GM19328 (cell line): Measurements from ENCODE around the gene CLEC3B.
"Not testable (repeated sequence)": the region's sequence is repeated elsewhere in the genome, so short reads cannot be mapped to it uniquely, and the experiment has no call there.

Experiments used
- ATAC-seq: cut with Tn5 transposase; IDR thresholded peaks from one replicate; pipeline ENCODE4 v1.9.1; 2021; ENCODE audit warnings: mild to moderate bottlenecking, moderate library complexity; ENCODE audit not compliant: unreplicated experiment

CLEC3B gene, protein sequence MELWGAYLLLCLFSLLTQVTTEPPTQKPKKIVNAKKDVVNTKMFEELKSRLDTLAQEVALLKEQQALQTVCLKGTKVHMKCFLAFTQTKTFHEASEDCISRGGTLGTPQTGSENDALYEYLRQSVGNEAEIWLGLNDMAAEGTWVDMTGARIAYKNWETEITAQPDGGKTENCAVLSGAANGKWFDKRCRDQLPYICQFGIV

DNA sequence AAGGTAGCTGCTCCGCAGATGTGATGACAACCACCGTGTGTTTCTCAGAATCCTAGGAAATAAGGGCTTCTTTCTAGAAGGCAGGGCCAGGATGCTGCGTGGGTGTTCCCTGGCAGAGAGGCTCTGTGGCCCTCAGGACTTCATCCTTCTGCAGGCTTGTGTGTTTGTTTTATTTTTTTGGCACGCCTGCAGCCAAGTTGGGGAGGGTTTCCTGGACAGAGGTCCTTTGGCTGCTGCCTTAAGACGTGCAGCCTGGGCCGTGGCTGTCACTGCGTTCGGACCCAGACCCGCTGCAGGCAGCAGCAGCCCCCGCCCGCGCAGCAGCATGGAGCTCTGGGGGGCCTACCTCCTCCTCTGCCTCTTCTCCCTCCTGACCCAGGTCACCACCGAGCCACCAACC, at the start of gene CLEC3B:
TSS of gene CLEC3B (plus strand) at position 266 of the 400 bp plus-strand sequence. CDS start at position 326, 60 bp downstream.
- no peak for ATAC-seq

DNA sequence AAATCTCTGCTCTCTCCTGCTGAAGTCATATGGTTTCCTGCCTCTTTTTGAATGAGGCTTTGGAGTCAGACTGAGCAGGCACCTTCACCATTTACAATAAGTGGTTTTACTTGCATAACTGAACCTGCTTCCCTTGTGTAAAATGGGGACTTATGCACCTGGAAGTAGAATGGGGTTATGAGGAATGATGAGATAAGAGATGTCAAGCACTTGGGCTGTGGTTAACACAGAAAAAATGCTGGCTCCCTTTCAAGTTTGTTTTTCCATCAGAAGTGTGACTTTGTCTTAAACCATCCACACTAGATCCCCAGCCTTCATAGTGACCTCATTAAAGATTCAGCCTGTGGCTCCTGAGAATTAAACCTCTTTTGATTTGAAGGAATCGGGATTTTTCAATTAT, 44.9 kb upstream of the CLEC3B start:
- no peak for ATAC-seq

DNA sequence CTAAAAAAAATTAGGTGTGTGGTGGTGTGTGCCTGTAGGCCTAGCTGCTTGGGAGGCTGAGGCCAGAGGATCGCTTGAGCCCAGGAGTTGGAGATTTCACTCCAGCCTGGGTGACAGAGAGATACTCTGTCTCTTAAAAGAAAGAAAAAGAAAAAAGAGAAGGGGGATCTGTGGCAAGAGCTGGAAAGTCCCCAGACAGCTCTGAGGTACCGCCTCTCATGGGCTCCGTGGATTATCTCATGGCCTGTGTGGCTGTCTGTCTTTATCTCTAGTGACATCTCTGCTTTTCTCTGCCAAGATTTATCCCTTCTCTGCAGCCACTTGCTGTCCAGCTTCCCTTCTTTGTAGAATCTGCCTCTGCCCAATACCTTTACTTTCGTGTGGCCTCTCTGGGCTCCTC, 44.4 kb upstream of the CLEC3B start:
- no peak for ATAC-seq

DNA sequence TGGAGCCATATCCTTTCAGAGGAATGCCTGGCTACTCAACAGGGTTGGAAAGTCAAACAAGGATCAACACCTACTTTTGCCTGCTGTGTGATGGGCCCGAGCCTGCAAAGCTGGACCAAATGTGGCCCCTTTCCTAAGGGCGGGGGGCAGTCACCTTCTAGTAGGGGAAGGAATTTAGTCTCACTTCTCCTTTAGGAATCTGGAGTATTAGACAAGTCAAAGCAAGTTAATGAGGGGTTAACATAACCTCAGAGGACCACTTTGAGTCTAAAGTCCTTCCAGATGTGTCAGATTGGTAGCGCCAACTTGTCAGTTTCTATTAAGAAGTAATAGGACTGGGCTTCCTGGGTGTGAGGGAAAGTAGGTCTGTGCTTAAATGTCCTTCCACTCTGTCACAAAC, 43.3 kb upstream of the CLEC3B start:
- ATAC-seq, result no peak

DNA sequence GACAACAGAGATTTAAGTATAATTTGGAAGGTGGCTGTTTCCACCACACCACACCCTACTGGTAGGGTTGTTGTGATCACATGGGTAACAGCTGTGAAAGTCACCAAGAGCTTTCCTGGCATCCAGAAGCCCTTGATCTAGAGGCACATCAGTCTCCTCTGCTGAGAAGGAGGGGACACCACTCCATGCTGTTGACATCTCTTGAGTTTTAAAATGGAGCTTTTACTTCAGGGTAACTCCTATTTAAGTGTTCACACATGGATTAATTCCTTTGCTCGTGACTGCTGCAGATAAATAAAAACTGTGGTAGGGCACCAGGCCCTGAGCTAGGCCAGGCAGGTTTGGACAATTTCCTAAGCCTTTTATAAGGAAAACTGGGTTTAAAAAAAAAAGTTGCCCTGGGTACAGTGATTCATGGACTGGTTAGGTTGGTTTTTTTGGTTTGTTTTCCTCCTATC, 42.6 kb upstream of the CLEC3B start:
- ATAC-seq, result no peak

DNA sequence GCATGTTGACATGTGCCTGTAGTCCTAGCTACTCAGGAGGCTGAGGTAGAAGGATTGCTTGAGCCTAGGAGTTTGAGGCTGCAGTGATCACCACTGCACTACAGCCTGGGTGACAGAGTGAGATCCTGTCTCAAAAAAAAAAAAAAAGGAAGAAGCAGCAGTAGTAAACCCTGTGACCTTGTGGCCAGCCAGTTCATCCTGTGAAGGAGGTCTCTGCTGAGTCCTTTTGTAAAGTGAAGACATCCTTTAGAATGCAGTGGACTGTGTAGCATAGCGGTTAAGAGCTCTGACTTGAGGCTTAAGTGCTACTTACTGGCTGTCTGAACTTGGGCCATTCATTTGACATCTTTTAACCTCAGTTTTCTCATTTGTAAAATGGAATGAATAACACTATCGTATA, 41.8 kb upstream of the CLEC3B start:
- no peak for ATAC-seq

DNA sequence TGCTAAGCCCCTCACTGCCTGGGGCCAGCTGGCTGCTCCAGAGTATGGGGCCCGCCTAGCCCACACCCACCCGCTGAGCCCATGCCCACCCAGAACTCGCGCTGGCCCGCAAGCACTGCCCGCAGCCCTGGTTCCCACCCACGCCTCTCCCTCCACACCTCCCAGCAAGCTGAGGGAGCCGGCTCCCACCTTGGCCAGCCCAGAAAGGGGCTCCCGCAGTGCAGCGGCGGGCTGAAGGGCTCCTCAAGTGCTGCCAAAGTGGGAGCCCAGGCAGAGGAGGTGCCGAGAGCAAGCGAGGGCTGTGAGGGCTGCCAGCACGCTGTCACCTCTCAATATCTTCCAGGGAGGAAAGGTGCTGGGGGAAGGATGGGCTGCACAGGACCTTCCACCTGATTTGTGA, 39.8 kb upstream of the CLEC3B start:
- ATAC-seq, result not testable (repeated sequence)

DNA sequence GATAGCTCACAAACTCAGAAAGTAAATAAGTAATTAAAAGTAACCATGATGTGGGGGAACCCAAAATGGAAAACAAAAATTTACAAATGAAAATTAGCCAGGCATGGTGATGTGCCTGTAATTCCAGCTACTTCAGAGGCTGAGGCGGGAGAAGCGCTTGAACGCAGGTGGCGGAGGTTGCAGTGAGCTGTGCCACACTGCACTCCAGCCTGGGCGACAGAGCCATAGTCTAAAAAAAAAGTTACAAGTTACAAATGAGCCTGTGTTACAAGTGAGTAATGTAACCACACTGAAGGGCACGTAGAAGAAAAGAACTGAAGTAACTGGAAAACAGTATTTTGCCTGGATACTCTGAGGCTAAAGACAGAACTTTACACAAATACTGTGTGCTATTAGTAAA, 38.8 kb upstream of the CLEC3B start:
- no peak for ATAC-seq

DNA sequence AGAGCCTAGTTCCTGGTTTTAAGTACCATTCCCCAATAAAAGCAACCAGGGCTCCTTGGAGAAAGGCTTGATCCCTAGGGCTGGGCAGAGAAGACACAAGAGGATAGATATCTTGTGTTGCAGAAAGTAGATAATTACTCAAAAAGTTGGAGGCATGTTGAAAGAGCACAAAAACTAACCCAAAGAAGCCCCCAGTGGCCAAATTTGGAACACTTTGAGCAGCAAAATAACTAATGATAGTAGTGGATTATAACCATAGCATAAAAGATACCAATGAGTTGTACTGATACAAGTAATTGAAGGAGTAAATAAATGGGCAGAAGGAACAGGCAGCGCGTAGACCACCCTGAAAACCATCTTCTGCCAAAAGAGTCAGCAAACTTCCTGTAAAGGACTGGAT, 38.0 kb upstream of the CLEC3B start:
- ATAC-seq, result no peak

DNA sequence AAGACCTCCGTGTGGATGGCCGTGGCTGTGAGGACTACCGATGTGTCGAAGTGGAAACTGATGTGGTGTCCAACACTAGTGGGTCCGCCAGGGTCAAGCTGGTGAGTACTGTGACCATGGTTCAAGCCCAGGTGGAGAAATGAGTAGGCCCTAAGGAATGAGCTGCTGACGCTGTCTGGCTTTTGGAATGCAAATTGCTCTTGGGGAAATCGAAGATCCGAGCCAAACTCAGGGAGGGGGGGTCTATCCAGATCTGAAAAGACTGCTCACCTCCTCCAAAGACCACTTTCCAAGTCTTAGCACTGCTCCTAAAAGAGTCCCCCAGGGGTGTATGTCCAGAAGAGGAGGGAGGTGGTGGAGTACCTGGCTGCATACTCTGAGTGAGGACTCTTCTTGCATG, 37.0 kb upstream of the CLEC3B start:
- no peak for ATAC-seq

DNA sequence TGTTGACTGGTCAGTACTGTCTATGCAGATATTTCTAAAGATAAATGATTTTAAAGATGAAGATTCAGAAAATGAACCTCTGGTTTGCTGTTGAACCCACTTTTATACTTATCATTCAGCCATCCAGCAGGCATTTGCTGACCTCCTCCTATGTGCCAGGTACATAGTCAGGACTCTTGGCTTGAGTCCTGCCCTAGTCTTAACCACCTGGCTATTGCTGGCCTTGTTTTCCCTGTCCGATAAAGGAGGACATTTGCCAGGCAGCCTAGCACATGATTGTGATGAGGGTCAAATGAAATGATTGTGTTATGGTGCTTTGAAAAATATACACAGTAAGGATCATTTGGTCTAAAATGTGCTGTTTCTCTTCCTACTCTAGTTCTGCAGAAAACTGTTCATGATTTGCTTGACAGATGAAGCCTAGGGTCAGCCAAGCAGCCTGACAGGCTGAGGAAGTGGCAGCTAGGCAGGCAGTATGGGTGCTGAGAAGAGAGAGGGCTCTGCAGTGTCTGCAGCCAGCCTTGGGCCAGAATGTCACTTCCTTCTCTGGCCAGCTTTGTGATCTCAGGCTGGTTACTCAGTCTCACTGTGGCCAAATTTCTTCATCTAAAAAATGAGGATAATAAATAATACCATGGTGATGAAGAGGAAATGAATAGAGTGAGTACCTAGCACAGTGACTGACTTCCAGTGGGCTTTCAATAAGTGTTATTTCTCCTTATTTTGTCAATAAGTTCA, 36.3 kb upstream of the CLEC3B start:
- ATAC-seq, result no peak

DNA sequence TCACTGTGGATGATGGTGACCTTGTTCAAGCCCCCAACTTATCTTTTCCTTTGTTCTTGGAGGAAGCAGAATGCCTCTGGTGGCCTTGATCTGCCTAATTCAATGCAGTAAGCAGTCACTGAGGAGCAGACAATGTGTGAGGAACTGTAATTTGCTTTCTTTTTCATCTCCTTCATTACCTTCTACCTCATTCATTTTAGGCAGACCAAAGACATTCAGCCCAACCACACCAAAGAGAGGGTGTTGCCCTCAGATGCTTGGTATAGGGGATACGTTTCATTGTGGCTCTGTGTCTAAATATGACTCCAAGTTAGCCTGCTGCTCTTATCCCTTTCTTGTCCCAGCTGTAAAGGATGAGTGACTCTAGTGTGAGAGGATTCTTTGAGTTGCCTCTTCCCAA, 34.8 kb upstream of the CLEC3B start:
- no peak for ATAC-seq

DNA sequence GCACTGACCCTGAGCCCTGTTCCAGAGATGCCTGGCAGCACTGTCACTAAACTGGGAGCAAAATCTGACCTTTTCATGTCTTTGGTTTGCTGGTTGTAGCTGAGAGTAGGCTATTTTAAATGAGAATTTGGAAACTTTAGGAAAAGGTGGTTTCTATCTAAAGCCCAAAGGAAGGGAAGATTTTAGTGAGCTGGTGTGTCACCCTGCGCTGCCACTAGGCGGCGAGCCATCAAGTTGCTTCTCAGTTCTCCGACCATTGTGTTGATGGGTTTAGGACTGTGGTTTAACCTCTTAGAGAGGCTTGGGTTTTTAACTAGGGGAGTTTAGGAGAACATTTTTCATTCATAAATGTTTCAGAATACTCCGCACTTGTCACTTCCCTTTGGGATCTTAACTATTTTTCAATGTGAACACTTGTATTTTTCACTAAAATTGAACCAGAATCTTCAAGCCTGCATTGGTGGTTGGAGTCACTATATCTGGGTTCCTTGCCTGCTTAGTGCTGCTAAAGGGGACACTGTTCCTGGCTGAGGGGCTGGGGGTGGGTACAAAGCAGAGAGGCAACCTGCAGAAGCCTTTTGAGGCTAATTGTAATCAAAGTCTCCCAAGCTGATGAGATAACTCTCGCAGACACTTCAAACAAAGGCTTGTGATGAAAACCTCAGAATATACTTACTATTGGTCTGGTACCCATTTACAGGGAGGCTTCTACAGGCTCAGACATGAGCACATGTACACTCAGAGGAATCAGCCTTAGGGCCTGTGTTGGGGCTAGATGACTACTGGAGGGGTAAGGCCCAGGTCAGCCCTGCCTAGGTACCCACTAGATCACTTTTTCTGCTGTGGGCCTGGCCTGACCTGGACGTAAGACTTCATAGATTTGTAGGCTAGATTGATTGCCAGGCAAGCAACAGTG, 33.3 kb upstream of the CLEC3B start:
- no peak for ATAC-seq

DNA sequence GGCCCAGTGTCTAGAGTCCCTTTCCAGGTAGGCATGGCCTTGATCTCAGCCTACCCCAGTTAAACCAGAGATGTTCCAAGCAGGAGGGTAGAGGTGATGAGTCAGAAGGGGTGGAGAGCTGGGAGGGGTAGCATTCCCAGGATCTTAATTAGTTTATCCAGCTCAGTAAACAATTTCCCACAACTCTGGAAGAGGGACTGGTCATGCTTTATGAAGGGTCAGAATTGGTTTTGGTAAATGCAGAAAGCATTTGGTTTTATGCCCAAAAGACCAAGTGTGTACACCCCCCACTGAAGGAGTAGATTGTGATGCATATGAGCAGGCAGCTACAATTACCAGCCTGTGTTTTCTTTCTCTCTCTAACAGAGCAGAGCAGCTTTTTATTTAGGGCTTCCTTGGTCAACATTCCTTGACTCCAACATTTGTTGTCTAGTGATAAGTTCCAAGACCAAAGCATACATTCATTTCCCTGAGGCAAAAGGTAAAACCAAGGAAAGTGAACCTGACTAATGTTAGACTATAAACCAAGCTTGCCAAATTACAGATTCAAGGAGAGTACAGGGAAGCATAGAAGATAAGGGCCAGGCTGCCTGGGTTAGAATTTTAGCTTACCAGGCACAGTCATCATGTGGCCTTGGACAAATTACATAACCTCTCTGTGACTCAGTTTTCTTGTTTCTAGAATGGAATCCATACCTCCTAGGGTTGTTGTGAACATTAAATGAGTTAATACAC, 32.5 kb upstream of the CLEC3B start:
- ATAC-seq, result no peak

DNA sequence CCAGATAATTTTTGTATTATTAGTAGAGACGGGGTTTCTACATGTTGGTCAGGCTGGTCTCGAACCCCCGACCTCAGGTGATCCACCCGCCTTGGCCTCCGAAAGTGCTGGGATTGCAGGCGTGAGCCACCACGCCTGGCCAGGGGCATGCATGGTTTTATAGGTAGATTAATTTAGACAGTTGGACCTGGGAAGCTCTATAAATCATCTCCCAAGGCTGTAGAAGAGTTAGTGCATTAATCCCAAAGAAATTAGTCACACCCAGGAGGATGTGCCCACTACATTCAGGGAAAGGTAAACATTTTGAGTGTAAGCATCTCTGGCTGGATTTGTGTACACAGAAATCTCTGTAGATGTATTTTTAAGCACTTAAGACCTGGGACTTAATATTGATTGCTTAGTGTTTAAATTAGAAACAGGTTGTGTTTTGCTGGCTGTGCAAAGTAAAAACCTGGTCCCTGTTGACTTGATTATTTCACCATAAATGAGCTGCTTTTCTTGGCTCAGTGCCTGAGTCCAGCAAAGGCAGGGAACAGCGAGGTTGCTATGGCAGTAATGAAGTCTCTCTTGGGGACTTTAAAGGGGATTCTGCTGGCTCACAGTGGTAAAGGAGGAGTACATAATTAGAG, 30.8 kb upstream of the CLEC3B start:
- ATAC-seq, result no peak

DNA sequence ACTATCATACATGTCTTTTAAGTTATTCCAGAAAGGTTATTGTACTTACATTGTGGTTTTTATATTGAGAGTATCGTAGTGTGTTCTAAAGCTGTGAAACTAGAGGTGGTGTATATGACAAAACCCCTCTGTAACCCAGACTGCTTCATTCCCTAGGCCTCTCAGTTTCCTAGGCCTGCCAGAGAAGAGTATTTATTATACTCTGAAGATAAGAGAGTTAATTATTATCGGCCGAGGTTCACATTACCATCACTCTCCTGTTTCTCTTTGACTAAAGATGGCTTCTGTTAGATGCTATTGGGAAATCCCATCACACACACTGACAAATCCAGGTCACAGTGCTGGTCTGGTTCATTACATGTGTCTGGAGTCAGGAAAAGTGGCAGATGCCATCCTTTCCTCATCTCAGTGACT, 29.5 kb upstream of the CLEC3B start:
- no peak for ATAC-seq

DNA sequence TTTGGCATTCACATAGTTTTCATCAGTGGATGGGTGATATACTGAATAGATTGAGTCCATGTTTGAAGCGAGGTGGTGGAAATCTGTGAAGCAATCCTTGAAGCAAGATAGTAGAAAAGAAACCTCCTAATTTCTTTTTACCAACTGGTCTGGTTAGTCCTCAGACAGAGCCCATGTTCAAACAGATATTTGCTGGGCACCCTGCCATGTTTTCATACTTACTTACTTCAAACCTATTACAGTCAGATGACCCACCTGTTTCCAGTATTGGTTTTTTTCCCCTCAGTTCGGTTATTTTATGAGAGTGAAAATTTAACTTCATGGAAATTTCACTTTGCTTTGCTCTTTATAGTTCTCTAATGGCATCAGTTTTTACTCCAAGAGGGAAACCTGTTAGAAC, 26.3 kb upstream of the CLEC3B start:
- ATAC-seq, result no peak

DNA sequence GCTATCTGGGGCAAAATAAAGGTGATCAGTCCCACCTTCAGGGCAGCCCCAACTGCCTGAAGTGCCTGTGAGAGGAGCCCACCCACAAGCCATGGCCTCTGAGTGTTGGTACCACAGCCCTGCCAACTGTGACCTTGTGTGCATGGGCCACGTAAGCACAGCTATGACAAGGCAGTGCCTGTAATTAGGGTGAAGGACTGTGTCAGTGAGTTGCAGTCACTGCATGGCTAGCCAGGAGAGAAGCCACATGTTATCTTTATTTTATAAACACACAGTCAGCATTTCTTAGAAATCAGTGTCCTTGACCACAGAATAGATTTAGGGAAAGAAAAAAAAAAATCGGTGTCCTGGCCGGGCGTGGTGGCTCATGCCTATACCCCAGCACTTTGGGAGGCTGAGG, 25.3 kb upstream of the CLEC3B start:
- ATAC-seq, result no peak

DNA sequence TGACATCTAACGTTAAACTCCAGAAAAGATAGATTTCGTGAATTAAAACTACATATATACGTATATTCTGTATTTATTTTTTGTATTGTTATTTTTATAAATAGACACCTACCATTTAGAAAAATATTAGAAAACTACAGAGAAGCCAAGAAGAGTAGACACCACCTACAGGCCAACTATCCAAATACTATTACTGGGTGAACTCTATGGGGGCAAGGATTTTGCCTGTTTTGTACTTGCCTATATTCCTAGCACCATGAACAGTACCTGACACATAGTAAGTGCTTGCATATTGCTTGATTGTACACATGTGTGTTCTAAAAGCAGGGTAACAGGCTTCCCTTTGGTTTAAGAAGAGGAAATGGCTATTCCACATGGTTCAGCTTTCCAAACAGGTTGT, 24.4 kb upstream of the CLEC3B start:
- no peak for ATAC-seq

DNA sequence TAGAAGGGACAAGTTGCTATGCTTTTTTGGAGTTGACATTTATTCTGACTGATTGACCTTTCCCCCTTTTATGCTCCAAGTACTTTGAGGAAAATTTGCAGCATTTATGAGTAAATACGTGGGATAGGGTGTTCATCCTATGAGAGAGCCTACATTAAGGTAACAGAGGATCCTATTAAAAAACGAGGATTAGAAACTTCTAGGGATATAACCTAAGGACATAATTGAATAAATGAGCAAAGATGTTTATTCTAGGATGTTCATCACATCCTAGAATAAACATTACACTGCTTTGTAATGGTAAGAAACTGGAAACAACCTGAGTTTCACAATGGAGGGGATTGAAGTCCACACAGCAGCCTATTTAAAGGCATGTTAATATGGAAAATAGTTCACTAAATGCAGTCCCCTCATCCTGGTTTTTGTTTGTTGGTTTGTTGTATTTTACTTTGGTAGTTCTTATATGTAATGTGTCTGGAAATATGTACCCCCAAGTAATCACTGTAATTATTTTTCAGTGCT, 23.9 kb upstream of the CLEC3B start:
- no peak for ATAC-seq
